Gastrocnemius medialis (tissue), 4 donors: Measurements from ENCODE around the gene COA3.

Experiments
- CTCF ChIP-seq, 5 experiments: fragments of 450-650 bp in 3 of 5; fragments of 200-600 bp in 2 of 5; sonication (generic) in 2 of 5; IDR thresholded peaks in 4 of 5; conservative IDR thresholded peaks in 1 of 5; 1 replicate in 4 of 5; 2 replicates in 1 of 5; pipeline ENCODE4 v1.5.1; 2016 to 2019; ENCODE audit warnings: antibody characterized with exemption in 5 of 5, mild to moderate bottlenecking in 3 of 5, moderate library complexity in 3 of 5
- POLR2A ChIP-seq, 2 donors: fragments of 450-650 bp; IDR thresholded peaks; one replicate each; pipeline ENCODE4 v1.6.1; 2017; ENCODE audit warnings: antibody characterized with exemption in 2 of 2, mild to moderate bottlenecking in 2 of 2, moderate library complexity in 2 of 2

GRCh38 chr17:42759982-42760651 lies 38.4 kb downstream of the COA3 start:
- TF ChIP-seq CTCF (IDR thresholded peaks at IDR 0.05 in 4 of 5, conservative IDR thresholded peaks at IDR 0.05 in 1 of 5) (no peak), POLR2A (IDR thresholded peaks at IDR 0.05) (no peak)
